Fibroblast of mammary gland (primary cell): Measurements from ENCODE around the gene INPP5A.

ENCODE experiments used
- DNase-seq: peaks from one replicate; pipeline ENCODE4 v3.0.0-alpha.2; 2010; ENCODE audit warnings: low read depth
- H3K4me3 ChIP-seq: 2 replicates; pipeline ENCODE4 v1.5.1; 2011; ENCODE audit warnings: low read depth, mild to moderate bottlenecking, low read length, moderate library complexity; ENCODE audit not compliant: control insufficient read depth
- TF ChIP-seq, protein P1 (sequence below): conservative IDR thresholded peaks from 2 replicates; pipeline ENCODE4 v1.5.1; 2011; ENCODE audit warnings: low read depth, low read length, inconsistent platforms; ENCODE audit not compliant: control insufficient read depth, insufficient read depth

The INPP5A gene

DNA sequence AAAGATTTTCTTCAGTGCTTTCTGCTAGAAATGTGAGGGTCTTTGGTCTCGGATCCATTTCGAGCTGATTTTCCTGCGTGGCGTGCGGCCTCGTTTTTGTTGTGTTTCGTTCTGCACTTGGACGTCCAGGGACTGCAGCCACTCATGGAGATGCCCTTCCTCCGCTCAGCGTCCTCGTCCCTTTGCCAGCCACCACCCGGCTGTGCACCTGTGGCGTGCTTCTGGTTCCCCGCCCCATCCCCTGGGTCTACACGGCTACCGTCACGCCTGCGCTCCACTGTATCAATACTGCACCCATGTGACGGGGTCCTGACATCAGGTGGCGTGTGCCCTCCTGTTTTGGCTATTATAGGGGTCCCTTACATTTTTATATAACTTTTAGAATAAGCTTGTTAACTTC is 291.1 kb downstream of the INPP5A start:
- no peak for DNase-seq

DNA sequence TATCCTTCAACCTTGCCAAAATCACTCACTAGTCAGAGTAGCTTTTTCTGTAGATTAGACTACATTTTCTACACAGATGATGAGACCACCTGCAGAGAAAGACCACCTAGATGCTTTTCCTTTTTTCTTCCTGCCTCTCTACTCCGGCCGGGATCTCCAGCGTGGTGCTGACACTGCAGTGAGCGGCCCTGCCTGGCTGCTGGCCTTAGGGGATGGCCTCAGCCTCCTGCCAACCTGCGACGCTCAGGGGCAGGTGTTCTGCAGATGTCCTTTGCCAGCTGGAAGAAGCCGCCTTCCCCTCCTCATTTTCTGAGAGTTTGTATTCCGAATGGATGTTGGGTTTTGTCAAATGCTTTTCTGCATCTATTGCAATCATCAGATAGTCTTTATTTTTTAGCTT is 291.8 kb downstream of the INPP5A start:
- DNase-seq, result no peak
- TF ChIP-seq, protein P1, sequence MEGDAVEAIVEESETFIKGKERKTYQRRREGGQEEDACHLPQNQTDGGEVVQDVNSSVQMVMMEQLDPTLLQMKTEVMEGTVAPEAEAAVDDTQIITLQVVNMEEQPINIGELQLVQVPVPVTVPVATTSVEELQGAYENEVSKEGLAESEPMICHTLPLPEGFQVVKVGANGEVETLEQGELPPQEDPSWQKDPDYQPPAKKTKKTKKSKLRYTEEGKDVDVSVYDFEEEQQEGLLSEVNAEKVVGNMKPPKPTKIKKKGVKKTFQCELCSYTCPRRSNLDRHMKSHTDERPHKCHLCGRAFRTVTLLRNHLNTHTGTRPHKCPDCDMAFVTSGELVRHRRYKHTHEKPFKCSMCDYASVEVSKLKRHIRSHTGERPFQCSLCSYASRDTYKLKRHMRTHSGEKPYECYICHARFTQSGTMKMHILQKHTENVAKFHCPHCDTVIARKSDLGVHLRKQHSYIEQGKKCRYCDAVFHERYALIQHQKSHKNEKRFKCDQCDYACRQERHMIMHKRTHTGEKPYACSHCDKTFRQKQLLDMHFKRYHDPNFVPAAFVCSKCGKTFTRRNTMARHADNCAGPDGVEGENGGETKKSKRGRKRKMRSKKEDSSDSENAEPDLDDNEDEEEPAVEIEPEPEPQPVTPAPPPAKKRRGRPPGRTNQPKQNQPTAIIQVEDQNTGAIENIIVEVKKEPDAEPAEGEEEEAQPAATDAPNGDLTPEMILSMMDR, result no peak
- H3K4me3 ChIP-seq, result no peak overlapping the region

More for the DNA sequence above, 291.1 kb downstream of the INPP5A start:
- TF ChIP-seq, protein P1, result no peak
- no peak overlapping the region for H3K4me3 ChIP-seq

DNA sequence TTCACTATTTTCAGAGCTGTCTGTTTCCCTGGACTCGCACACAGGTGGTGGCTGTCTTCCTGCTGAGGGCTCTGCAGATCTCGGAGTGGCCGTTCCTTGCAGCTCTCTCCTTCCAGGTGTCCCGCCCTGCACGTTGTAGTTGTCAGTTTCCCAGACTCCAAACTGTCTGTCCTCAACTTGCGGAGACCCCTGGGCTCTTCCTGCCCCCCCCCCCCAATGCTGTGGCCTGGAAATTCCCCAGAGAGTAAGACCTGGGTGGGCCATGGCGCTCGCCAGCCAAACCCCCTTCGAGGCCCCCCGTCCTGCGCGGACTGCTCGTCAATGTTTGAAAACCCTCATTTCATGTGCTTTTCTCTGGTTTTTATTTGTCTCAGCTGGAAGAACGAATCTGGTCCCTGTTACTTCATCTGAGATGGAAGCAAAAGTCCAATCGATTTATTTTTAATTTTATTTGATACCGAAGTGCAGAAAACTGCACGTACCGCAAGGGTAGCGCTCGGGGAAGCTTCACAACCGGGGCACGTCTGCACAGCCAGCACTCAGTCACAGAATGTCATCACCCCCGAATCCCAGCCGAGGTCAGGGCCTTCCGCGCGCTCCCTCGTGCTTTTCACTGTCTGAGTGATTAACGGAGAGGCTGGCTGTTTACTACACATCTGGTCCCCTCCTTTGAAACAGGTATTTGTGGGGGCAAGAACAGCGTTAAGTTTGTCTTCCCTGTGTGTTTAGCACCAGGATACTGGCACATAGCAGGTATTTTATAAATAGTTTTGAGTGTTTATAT is 294.8 kb downstream of the INPP5A start:
- no peak for DNase-seq
- TF ChIP-seq, protein P1, result no peak
- no peak overlapping the region for H3K4me3 ChIP-seq
